ENCODE measurements around the gene SPI1. TPM values are rescaled to one million over a fixed set of nuclear protein-coding genes. Genes with fewer than 3 reads are reported as not detected.

The SPI1 gene
- total RNA-seq, 1 donor from 2014 or later, result 98.2 TPM

GRCh38 chr11:47342854-47343253 lies 35.5 kb downstream of the SPI1 start:
- DNase-seq (ENCODE audit: low spot score in 2 of 2), result no peak
- no peak overlapping the region for H3K27ac ChIP-seq
- intact Hi-C loops (cut with DNase I), result no loop called here
- no peaks in the 10 kb centered on the region for H3K9me3 ChIP-seq
- H3K4me3 ChIP-seq, result no peak overlapping the region
- no peaks in the 10 kb centered on the region for H3K36me3 ChIP-seq
- no peak for TF ChIP-seq CTCF (IDR thresholded peaks at IDR 0.05)
- no peaks in the 10 kb centered on the region for H3K4me1 ChIP-seq
- H3K27me3 ChIP-seq, result no peaks in the 10 kb centered on the region

- Histone ChIP-seq H3K4me1 (no peaks in the 10 kb centered on the region), H3K27me3 (no peaks in the 10 kb centered on the region), H3K4me3 (no peak overlapping the region), H3K9me3 (no peaks in the 10 kb centered on the region), H3K36me3 (no peaks in the 10 kb centered on the region), H3K27ac (no peak overlapping the region)
- DNase-seq (ENCODE audit: low spot score in 2 of 2), result no peak
- no peak for TF ChIP-seq CTCF (IDR thresholded peaks at IDR 0.05)
- intact Hi-C loops (cut with DNase I), result no loop called here
These were observed 36.1 kb downstream of the SPI1 start for GRCh38 chr11:47342036-47342803.

GRCh38 chr11:47340980-47341775 lies 37.2 kb downstream of the SPI1 start:
- no peak for TF ChIP-seq CTCF (IDR thresholded peaks at IDR 0.05)
- H3K36me3 ChIP-seq, result no peaks in the 10 kb centered on the region
- DNase-seq (ENCODE audit: low spot score in 2 of 2), result no peak

GRCh38 chr11:47340010-47340409 lies 38.3 kb downstream of the SPI1 start:
- intact Hi-C loops (cut with DNase I), result no loop called here
- Histone ChIP-seq H3K4me1 (no peaks in the 10 kb centered on the region), H3K4me3 (no peak overlapping the region), H3K27ac (no peak overlapping the region), H3K27me3 (no peaks in the 10 kb centered on the region), H3K9me3 (no peaks in the 10 kb centered on the region), H3K36me3 (no peaks in the 10 kb centered on the region)
- no peak for TF ChIP-seq CTCF (IDR thresholded peaks at IDR 0.05)
- DNase-seq (ENCODE audit: low spot score in 2 of 2), result no peak

More at GRCh38 chr11:47340980-47341775, 37.2 kb downstream of the SPI1 start:
- H3K9me3 ChIP-seq, result no peaks in the 10 kb centered on the region
- no peaks in the 10 kb centered on the region for H3K27me3 ChIP-seq
- no peaks in the 10 kb centered on the region for H3K4me1 ChIP-seq
- no peak overlapping the region for H3K4me3 ChIP-seq
- H3K27ac ChIP-seq, result no peak overlapping the region
- intact Hi-C loops (cut with DNase I), result no loop called here

- DNase-seq (ENCODE audit: low spot score in 2 of 2), result no peak
These were observed 39.7 kb downstream of the SPI1 start for GRCh38 chr11:47338396-47339241.

More at GRCh38 chr11:47338396-47339241, 39.7 kb downstream of the SPI1 start:
- H3K27ac ChIP-seq, result no peak overlapping the region
- intact Hi-C loops (cut with DNase I), result no loop called here
- H3K4me1 ChIP-seq, result no peaks in the 10 kb centered on the region
- H3K36me3 ChIP-seq, result no peaks in the 10 kb centered on the region
- TF ChIP-seq CTCF (IDR thresholded peaks at IDR 0.05), result no peak
- no peaks in the 10 kb centered on the region for H3K27me3 ChIP-seq
- no peak overlapping the region for H3K4me3 ChIP-seq
- no peaks in the 10 kb centered on the region for H3K9me3 ChIP-seq

Measured in ascending aorta (tissue), 2 donors.